GM23338 (cell line): ENCODE results near the gene HHEX. TPM values are rescaled to one million over a fixed set of nuclear protein-coding genes. Genes with fewer than 3 reads are reported as not detected.

Experiments used
- ATAC-seq: fragments of 200-7000 bp; cut with Tn5 transposase; 3 replicates; pipeline ENCODE4 v1.9.1; 2020
- DNase-seq: peaks from one replicate; pipeline ENCODE4 v3.0.0-alpha.2; 2015; ENCODE audit warnings: low spot score
- H2AFZ ChIP-seq: fragments of 200-600 bp; sonication (generic); 2 replicates; pipeline ENCODE4 v1.8.0; 2016; ENCODE audit warnings: antibody characterized with exemption, mild to moderate bottlenecking, moderate library complexity
- H3F3A ChIP-seq: fragments of 200-600 bp; sonication (generic); replicated peaks from 2 replicates; pipeline ENCODE4 v1.8.0; 2017; ENCODE audit warnings: antibody characterized with exemption, mixed run types, low read depth
- H3K27ac ChIP-seq: fragments of 200-600 bp; sonication (generic); 2 replicates; pipeline ENCODE4 v1.6.1; 2016; ENCODE audit warnings: low read depth
- H3K27me3 ChIP-seq: fragments of 200-600 bp; sonication (generic); 2 replicates; pipeline ENCODE4 v1.8.0; 2016; ENCODE audit warnings: mild to moderate bottlenecking, mixed run types, moderate library complexity; ENCODE audit not compliant: insufficient read depth
- H3K36me3 ChIP-seq: fragments of 200-600 bp; sonication (generic); 2 replicates; pipeline ENCODE4 v1.8.0; 2016; ENCODE audit warnings: mild to moderate bottlenecking; ENCODE audit not compliant: insufficient read depth
- H3K4me1 ChIP-seq: fragments of 200-600 bp; sonication (generic); 2 replicates; pipeline ENCODE4 v1.8.0; 2016; ENCODE audit warnings: mild to moderate bottlenecking, moderate library complexity; ENCODE audit not compliant: insufficient read depth
- H3K4me2 ChIP-seq: fragments of 200-600 bp; sonication (generic); 2 replicates; pipeline ENCODE4 v1.7.1; 2017; ENCODE audit warnings: mixed run types
- H3K4me3 ChIP-seq: fragments of 200-600 bp; sonication (generic); 2 replicates; pipeline ENCODE4 v1.6.1; 2016; ENCODE audit warnings: mixed run types
- H3K79me2 ChIP-seq: fragments of 200-600 bp; sonication (generic); replicated peaks from 2 replicates; pipeline ENCODE4 v1.8.0; 2017; ENCODE audit warnings: mild to moderate bottlenecking; ENCODE audit not compliant: insufficient read depth
- H3K9me2 ChIP-seq: fragments of 200-600 bp; sonication (generic); 2 replicates; pipeline ENCODE4 v1.8.0; 2017; ENCODE audit not compliant: insufficient read depth
- H4K20me1 ChIP-seq: fragments of 200-600 bp; sonication (generic); replicated peaks from 2 replicates; pipeline ENCODE4 v1.8.0; 2017; ENCODE audit warnings: mild to moderate bottlenecking; ENCODE audit not compliant: insufficient read depth
- H3K27ac Mint-ChIP-seq: 2 replicates; pipeline ENCODE4 v1.8.0; 2020; ENCODE audit warnings: inconsistent platforms, mild to moderate bottlenecking, moderate library complexity, mixed read lengths
- H3K27me3 Mint-ChIP-seq: 3 replicates; pipeline ENCODE4 v1.8.0; 2022; ENCODE audit warnings: low read depth, mild to moderate bottlenecking, moderate library complexity, mixed read lengths, inconsistent platforms; ENCODE audit not compliant: insufficient read depth, poor library complexity
- H3K36me3 Mint-ChIP-seq: 3 replicates; pipeline ENCODE4 v1.8.0; 2021; ENCODE audit warnings: low read depth, mild to moderate bottlenecking, inconsistent platforms, moderate library complexity, mixed read lengths
- H3K4me1 Mint-ChIP-seq: 3 replicates; pipeline ENCODE4 v1.8.0; 2020; ENCODE audit warnings: mild to moderate bottlenecking, inconsistent platforms, mixed read lengths
- H3K4me3 Mint-ChIP-seq: 3 replicates; pipeline ENCODE4 v1.8.0; 2021; ENCODE audit warnings: moderate library complexity, mild to moderate bottlenecking, inconsistent platforms, mixed read lengths
- H3K9me3 Mint-ChIP-seq: 3 replicates; pipeline ENCODE4 v1.8.0; 2020; ENCODE audit warnings: moderate library complexity, mild to moderate bottlenecking, inconsistent platforms, mixed read lengths
- CREB1 ChIP-seq: fragments of 250-450 bp; sonication (Bioruptor Pico); IDR thresholded peaks from 2 replicates; pipeline ENCODE4 v1.5.0; 2020; ENCODE audit warnings: low read depth, mild to moderate bottlenecking, moderate library complexity
- EZH2 ChIP-seq: fragments of 200-600 bp; sonication (generic); IDR thresholded peaks from one replicate; pipeline ENCODE4 v1.8.0; 2017; ENCODE audit warnings: antibody characterized with exemption, mild to moderate bottlenecking, low read depth; ENCODE audit not compliant: unreplicated experiment
- EZH2phosphoT487 ChIP-seq: fragments of 200-600 bp; sonication (generic); IDR thresholded peaks from one replicate; pipeline ENCODE4 v1.8.1; 2018; ENCODE audit warnings: antibody characterized with exemption; ENCODE audit not compliant: unreplicated experiment
- JUNB ChIP-seq: IDR thresholded peaks from one replicate; pipeline ENCODE4 v1.6.1; 2016; ENCODE audit warnings: antibody characterized with exemption; ENCODE audit not compliant: unreplicated experiment
- NANOG ChIP-seq: IDR thresholded peaks from 2 replicates; pipeline ENCODE4 v1.6.1; 2016; ENCODE audit warnings: antibody characterized with exemption, borderline replicate concordance
- POLR2AphosphoS5 ChIP-seq: IDR thresholded peaks from 2 replicates; pipeline ENCODE4 v1.6.1; 2016; ENCODE audit warnings: antibody characterized with exemption, low read depth
- REST ChIP-seq: IDR thresholded peaks from one replicate; pipeline ENCODE4 v1.6.1; 2018; ENCODE audit warnings: antibody characterized with exemption; ENCODE audit not compliant: unreplicated experiment
- STAT1 ChIP-seq: IDR thresholded peaks from one replicate; pipeline ENCODE4 v1.6.1; 2016; ENCODE audit warnings: antibody characterized with exemption; ENCODE audit not compliant: unreplicated experiment
- ZNF114 ChIP-seq: fragments of 250-450 bp; sonication (Bioruptor Pico); IDR thresholded peaks from 2 replicates; pipeline ENCODE4 v1.5.0; 2020; ENCODE audit warnings: mild to moderate bottlenecking, moderate library complexity
- ZNF331 ChIP-seq: fragments of 250-450 bp; sonication (Bioruptor Pico); IDR thresholded peaks from 2 replicates; pipeline ENCODE4 v1.5.0; 2020; ENCODE audit warnings: low read depth, mild to moderate bottlenecking, moderate library complexity
- polyA plus RNA-seq: library from polyadenylated mRNA; unstranded; fragments of >200 nt; fragmentation: Nextera tagmentation; extraction: Ambion mirVana; gene quantifications from 2 replicates; pipeline ENCODE4 v1.2.1, GENCODE V29; 2016
- total RNA-seq: library from RNA; depleted of rRNA; stranded (reverse); fragments of >200 nt; shearing (Covaris generic); gene quantifications from 2 replicates; pipeline ENCODE4 v1.2.3, GENCODE V29; 2014
- TF ChIP-seq, protein P1 (sequence below): fragments of 250-450 bp; sonication (Bioruptor Pico); IDR thresholded peaks from 2 replicates; pipeline ENCODE4 v1.5.0; 2020; ENCODE audit warnings: mild to moderate bottlenecking, moderate library complexity
- TF ChIP-seq, protein P2 (sequence below): IDR thresholded peaks from 2 replicates; pipeline ENCODE4 v1.6.1; 2016; ENCODE audit warnings: antibody characterized with exemption
- TF ChIP-seq, protein P3 (sequence below), 2 experiments: fragments of 200-600 bp in 1 of 2; sonication (generic) in 1 of 2; conservative IDR thresholded peaks; 2 replicates each; pipeline versions ENCODE4 v1.5.1 to v1.6.1; 2016 to 2017; ENCODE audit warnings: antibody characterized with exemption in 2 of 2, low read depth in 2 of 2, mild to moderate bottlenecking in 2 of 2, moderate library complexity in 1 of 2

The HHEX gene
- total and polyA plus RNA-seq, 2 experiments from 2014 or later = 0.59 to 2.0 TPM

- peaks cover 14% of the 10 kb centered on the region for H3K36me3 Mint-ChIP-seq
- ATAC-seq = no peak
- peaks cover 2% of the 10 kb centered on the region for H3K27me3 Mint-ChIP-seq
- H2AFZ ChIP-seq = no peak overlapping the region
- H3K4me3 Mint-ChIP-seq = no peak overlapping the region
- no peaks in the 10 kb centered on the region for H3K79me2 ChIP-seq
- H4K20me1 ChIP-seq = no peaks in the 10 kb centered on the region
- H3K4me1 ChIP-seq = no peaks in the 10 kb centered on the region
- no peak for DNase-seq
- H3K27me3 ChIP-seq = no peaks in the 10 kb centered on the region
- no peak for TF ChIP-seq ZNF331
- no peak for TF ChIP-seq EZH2phosphoT487
- TF ChIP-seq POLR2AphosphoS5 = no peak
- TF ChIP-seq, protein P1, sequence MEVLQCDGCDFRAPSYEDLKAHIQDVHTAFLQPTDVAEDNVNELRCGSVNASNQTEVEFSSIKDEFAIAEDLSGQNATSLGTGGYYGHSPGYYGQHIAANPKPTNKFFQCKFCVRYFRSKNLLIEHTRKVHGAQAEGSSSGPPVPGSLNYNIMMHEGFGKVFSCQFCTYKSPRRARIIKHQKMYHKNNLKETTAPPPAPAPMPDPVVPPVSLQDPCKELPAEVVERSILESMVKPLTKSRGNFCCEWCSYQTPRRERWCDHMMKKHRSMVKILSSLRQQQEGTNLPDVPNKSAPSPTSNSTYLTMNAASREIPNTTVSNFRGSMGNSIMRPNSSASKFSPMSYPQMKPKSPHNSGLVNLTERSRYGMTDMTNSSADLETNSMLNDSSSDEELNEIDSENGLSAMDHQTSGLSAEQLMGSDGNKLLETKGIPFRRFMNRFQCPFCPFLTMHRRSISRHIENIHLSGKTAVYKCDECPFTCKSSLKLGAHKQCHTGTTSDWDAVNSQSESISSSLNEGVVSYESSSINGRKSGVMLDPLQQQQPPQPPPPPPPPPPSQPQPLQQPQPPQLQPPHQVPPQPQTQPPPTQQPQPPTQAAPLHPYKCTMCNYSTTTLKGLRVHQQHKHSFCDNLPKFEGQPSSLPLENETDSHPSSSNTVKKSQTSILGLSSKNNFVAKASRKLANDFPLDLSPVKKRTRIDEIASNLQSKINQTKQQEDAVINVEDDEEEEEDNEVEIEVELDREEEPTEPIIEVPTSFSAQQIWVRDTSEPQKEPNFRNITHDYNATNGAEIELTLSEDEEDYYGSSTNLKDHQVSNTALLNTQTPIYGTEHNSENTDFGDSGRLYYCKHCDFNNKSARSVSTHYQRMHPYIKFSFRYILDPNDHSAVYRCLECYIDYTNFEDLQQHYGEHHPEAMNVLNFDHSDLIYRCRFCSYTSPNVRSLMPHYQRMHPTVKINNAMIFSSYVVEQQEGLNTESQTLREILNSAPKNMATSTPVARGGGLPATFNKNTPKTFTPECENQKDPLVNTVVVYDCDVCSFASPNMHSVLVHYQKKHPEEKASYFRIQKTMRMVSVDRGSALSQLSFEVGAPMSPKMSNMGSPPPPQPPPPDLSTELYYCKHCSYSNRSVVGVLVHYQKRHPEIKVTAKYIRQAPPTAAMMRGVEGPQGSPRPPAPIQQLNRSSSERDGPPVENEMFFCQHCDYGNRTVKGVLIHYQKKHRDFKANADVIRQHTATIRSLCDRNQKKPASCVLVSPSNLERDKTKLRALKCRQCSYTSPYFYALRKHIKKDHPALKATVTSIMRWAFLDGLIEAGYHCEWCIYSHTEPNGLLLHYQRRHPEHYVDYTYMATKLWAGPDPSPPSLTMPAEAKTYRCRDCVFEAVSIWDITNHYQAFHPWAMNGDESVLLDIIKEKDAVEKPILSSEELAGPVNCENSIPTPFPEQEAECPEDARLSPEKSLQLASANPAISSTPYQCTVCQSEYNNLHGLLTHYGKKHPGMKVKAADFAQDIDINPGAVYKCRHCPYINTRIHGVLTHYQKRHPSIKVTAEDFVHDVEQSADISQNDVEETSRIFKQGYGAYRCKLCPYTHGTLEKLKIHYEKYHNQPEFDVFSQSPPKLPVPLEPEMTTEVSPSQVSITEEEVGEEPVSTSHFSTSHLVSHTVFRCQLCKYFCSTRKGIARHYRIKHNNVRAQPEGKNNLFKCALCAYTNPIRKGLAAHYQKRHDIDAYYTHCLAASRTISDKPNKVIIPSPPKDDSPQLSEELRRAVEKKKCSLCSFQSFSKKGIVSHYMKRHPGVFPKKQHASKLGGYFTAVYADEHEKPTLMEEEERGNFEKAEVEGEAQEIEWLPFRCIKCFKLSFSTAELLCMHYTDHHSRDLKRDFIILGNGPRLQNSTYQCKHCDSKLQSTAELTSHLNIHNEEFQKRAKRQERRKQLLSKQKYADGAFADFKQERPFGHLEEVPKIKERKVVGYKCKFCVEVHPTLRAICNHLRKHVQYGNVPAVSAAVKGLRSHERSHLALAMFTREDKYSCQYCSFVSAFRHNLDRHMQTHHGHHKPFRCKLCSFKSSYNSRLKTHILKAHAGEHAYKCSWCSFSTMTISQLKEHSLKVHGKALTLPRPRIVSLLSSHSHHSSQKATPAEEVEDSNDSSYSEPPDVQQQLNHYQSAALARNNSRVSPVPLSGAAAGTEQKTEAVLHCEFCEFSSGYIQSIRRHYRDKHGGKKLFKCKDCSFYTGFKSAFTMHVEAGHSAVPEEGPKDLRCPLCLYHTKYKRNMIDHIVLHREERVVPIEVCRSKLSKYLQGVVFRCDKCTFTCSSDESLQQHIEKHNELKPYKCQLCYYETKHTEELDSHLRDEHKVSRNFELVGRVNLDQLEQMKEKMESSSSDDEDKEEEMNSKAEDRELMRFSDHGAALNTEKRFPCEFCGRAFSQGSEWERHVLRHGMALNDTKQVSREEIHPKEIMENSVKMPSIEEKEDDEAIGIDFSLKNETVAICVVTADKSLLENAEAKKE (CRISPR knock-in tag) = no peak
- TF ChIP-seq CREB1 = no peak
- no peak for TF ChIP-seq JUNB
- TF ChIP-seq STAT1 = no peak
- no peak for TF ChIP-seq EZH2
- TF ChIP-seq REST = no peak
- TF ChIP-seq, protein P2, sequence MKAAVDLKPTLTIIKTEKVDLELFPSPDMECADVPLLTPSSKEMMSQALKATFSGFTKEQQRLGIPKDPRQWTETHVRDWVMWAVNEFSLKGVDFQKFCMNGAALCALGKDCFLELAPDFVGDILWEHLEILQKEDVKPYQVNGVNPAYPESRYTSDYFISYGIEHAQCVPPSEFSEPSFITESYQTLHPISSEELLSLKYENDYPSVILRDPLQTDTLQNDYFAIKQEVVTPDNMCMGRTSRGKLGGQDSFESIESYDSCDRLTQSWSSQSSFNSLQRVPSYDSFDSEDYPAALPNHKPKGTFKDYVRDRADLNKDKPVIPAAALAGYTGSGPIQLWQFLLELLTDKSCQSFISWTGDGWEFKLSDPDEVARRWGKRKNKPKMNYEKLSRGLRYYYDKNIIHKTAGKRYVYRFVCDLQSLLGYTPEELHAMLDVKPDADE = no peak
- no peak for TF ChIP-seq NANOG
- TF ChIP-seq, protein P3, sequence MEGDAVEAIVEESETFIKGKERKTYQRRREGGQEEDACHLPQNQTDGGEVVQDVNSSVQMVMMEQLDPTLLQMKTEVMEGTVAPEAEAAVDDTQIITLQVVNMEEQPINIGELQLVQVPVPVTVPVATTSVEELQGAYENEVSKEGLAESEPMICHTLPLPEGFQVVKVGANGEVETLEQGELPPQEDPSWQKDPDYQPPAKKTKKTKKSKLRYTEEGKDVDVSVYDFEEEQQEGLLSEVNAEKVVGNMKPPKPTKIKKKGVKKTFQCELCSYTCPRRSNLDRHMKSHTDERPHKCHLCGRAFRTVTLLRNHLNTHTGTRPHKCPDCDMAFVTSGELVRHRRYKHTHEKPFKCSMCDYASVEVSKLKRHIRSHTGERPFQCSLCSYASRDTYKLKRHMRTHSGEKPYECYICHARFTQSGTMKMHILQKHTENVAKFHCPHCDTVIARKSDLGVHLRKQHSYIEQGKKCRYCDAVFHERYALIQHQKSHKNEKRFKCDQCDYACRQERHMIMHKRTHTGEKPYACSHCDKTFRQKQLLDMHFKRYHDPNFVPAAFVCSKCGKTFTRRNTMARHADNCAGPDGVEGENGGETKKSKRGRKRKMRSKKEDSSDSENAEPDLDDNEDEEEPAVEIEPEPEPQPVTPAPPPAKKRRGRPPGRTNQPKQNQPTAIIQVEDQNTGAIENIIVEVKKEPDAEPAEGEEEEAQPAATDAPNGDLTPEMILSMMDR (conservative IDR thresholded peaks at IDR 0.05; ENCODE audit: low read depth in 2 of 2) = no peak
- TF ChIP-seq ZNF114 (CRISPR knock-in tag) = no peak
- H3K4me1 Mint-ChIP-seq = no peaks in the 10 kb centered on the region
- no peaks in the 10 kb centered on the region for H3F3A ChIP-seq
- no peak overlapping the region for H3K4me2 ChIP-seq
- no peaks in the 10 kb centered on the region for H3K9me2 ChIP-seq
- no peaks in the 10 kb centered on the region for H3K36me3 ChIP-seq
- H3K27ac ChIP-seq = no peak overlapping the region
- no peak overlapping the region for H3K4me3 ChIP-seq
- H3K27ac Mint-ChIP-seq = no peak overlapping the region
- H3K9me3 Mint-ChIP-seq = peaks cover 29% of the 10 kb centered on the region
Measured at GRCh38 chr10:92677708-92678107, 12.0 kb upstream of the HHEX start.
